ENCODE measurements around the gene MMP24.

MMP24 gene

GRCh38 chr20:35297740-35298139, 71.2 kb downstream of the MMP24 start:
- TF ChIP-seq CTCF (conservative IDR thresholded peaks at IDR 0.05), result no peak
- TF ChIP-seq ZFX (IDR thresholded peaks at IDR 0.05), result no peak

DNA sequence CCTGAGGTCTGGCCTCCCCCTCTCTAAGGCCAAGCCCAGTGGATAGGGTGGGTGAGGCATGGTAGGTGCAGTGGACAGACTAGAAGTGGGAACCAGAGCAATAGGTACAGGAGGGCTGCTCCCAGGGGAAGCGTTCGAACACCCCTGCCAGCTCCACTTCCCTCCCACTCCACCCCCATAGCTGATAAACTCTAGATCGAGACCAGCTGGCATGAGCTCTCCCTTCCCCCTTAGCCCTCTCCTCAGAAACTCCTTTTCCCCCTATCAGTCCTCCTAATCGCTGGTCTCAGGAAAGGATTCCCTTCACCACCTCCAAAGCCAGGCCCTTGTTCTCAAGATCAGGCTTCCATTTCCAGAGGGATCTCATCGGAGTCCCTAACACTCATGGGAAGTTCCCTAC, 71.8 kb downstream of the MMP24 start:
- H3K27ac ChIP-seq, result no peak overlapping the region
- TF ChIP-seq ZFX (IDR thresholded peaks at IDR 0.05), result no peak

More at GRCh38 chr20:35297740-35298139, 71.2 kb downstream of the MMP24 start:
- H3K27ac ChIP-seq, result no peak overlapping the region

GRCh38 chr20:35299780-35300179, 73.3 kb downstream of the MMP24 start:
- TF ChIP-seq CTCF (conservative IDR thresholded peaks at IDR 0.05) (no peak), ZFX (IDR thresholded peaks at IDR 0.05) (no peak)
- no peak overlapping the region for H3K27ac ChIP-seq

DNA sequence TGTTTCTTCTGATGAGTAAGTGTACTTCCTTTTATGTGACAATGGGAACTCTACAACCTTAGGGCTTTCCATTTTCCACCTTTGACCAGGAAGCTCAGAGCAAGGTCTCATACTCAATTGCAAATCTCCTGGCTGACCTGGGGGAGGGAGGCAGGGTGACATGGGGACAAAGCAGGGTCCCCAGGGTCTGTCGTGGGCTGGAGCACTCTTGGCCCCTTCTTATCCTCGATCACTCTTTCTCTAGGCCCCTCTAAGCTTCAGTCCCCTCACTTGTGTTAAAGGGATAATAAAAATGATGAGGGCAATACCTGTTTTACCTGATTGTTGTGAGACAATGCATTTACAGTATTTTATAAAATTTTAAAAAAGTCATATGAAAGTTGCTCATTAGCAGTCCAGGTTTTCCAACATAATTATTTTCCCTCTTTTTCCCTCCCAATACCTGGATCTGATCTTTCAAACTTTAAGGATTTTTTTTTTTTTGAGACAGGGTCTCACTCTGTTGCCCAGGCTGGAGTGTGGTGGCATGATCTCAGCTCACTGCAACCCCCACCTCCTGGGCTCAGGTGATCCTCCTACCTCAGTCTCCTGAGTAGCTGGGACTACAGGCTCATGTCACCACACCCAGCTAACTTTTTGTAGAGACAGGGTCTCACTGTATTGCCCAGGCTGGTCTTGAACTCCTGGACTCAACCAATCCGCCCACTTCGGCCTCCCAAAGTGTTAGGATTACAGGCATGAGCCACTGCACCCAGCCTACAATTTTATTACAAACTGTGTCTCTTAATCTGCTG, 74.2 kb downstream of the MMP24 start:
- TF ChIP-seq ZFX (IDR thresholded peaks at IDR 0.05) (no peak), CTCF (conservative IDR thresholded peaks at IDR 0.05) (no peak)
- H3K27ac ChIP-seq, result no peak overlapping the region

GRCh38 chr20:35301426-35301825, 74.9 kb downstream of the MMP24 start:
- no peak for TF ChIP-seq ZFX (IDR thresholded peaks at IDR 0.05)
- no peak for TF ChIP-seq CTCF (conservative IDR thresholded peaks at IDR 0.05)
- no peak overlapping the region for H3K27ac ChIP-seq

DNA sequence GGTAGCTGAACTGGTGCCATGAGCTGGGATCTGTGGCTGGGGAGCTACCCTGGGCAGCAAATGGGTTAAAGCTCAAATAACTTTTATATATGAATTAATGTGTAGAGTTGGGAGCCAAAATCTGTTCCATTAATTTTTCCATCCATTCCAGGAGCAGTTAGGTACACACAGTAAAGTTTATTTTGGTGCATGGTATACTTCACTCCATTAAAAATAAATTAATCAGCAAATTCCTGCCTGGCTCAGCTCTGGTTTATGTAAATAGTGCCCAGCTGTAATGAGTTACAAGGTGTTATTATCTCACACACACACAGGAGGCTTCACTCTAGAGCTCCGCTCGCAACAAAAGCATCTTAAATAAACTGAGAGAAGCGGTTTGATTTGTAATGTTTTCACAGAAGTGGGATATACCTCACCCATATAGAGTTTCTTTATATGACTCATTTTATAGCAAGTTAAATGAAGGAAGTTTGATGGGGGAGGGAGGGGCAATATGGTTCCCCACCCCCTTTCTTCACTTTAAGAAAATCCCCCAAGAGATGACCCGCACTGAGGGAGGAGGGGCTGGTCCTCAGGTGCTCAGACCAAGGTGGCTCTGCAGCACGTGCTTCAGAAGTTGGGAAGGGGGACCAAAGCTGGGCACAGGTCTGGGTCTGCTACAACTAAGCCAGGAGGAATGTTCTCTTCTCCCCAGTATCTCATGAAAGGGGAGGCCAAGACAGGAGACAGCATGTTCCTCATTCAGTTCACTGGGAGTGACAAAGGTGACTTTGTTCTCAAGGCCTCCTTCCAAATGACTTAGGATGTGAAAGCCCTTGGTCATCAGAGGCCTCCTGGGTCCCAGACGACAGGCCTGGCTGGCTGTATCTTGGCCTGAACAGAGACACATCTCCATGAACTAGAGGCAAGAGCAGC, 76.2 kb downstream of the MMP24 start:
- H3K27ac ChIP-seq, result peak overlapping the region; percentile 32; the same call in 1 of the 2 replicates
- TF ChIP-seq CTCF (conservative IDR thresholded peaks at IDR 0.05) (no peak), ZFX (IDR thresholded peaks at IDR 0.05) (no peak)

GRCh38 chr20:35303382-35303734, 76.9 kb downstream of the MMP24 start:
- TF ChIP-seq CTCF (conservative IDR thresholded peaks at IDR 0.05), result no peak
- TF ChIP-seq ZFX (IDR thresholded peaks at IDR 0.05), result no peak
- H3K27ac ChIP-seq, result peak overlapping the region; percentile 12; the same call in 1 of the 2 replicates
